ENCODE measurements around the gene KRT28. TPM values are rescaled to one million over a fixed set of nuclear protein-coding genes. Genes with fewer than 3 reads are reported as not detected.

KRT28 gene
- total and polyA plus RNA-seq, 2 of the 8 experiments (the other 6 are each of a cell fraction or from before 2014, with no cell fraction given) = not detected

- no peak overlapping the region for H3K56ac ChIP-seq (replicated peaks; ENCODE audit: insufficient read length, low read depth, low read length)
- H3K27ac ChIP-seq (ENCODE audit: low read depth, low read length) = no peak overlapping the region
- no peak overlapping the region for H3K4ac ChIP-seq (replicated peaks; ENCODE audit: insufficient read length, low read depth, low read length)
- H2BK5ac ChIP-seq (ENCODE audit: low read depth, low read length) = no peak overlapping the region
- no peaks in the 10 kb centered on the region for H4K20me1 ChIP-seq (replicated peaks in 1 of 2; ENCODE audit: control insufficient read depth in 1 of 2, insufficient read depth in 2 of 2, low read length in 2 of 2)
- no peak overlapping the region for H3K18ac ChIP-seq (ENCODE audit: extremely low read depth, low read length)
- FAIRE-seq (no peak), DNase-seq (ENCODE audit: low read depth in 1 of 2, low spot score in 2 of 2) (no peak)
- TF ChIP-seq CREB1 (IDR thresholded peaks at IDR 0.05) (no peak), ZNF274 (IDR thresholded peaks at IDR 0.05; ENCODE audit: borderline replicate concordance, extremely low read depth, low read length) (no peak), BRCA1 (IDR thresholded peaks at IDR 0.05; ENCODE audit: low read depth, low read length) (no peak), TAF1 (IDR thresholded peaks at IDR 0.05; ENCODE audit: low read depth, low read length) (no peak), CTBP2 (IDR thresholded peaks at IDR 0.05; ENCODE audit: borderline replicate concordance, insufficient read depth, insufficient read length, low read length) (no peak), SP1 (IDR thresholded peaks at IDR 0.05; ENCODE audit: low read depth, low read length) (no peak), GABPA (IDR thresholded peaks at IDR 0.05; ENCODE audit: borderline replicate concordance, insufficient read depth, low read length) (no peak), SP2 (IDR thresholded peaks at IDR 0.05; ENCODE audit: low read length) (no peak), KDM1A (IDR thresholded peaks at IDR 0.05; ENCODE audit: borderline replicate concordance, low read length) (no peak), CEBPB (IDR thresholded peaks at IDR 0.05; ENCODE audit: low read depth, low read length) (no peak), SUZ12 (IDR thresholded peaks at IDR 0.05; ENCODE audit: low read length) (no peak), CHD2 (IDR thresholded peaks at IDR 0.05; ENCODE audit: low read length) (no peak)
- H3K14ac ChIP-seq (ENCODE audit: insufficient read length) = no peak overlapping the region
- no peaks in the 10 kb centered on the region for H3K4me1 ChIP-seq (replicated peaks in 1 of 4; ENCODE audit: control insufficient read depth in 3 of 4, insufficient read depth in 4 of 4, low read length in 3 of 4)
- no peak overlapping the region for H2BK20ac ChIP-seq (ENCODE audit: low read length)
- H2AFZ ChIP-seq (ENCODE audit: low read length) = no peak overlapping the region; the same call in 1 of the 2 replicates
- no peak overlapping the region for H2AK5ac ChIP-seq (ENCODE audit: low read depth, low read length)
- no peak overlapping the region for H3K23ac ChIP-seq (ENCODE audit: insufficient read length)
- no peak overlapping the region for H3K4me2 ChIP-seq (ENCODE audit: insufficient read depth in 1 of 2, low read depth in 2 of 2, low read length in 2 of 2)
- H4K91ac ChIP-seq (replicated peaks; ENCODE audit: insufficient read length, low read length) = no peak overlapping the region
- H2BK12ac ChIP-seq (ENCODE audit: low read depth, low read length) = no peak overlapping the region
- no peak overlapping the region for H2BK15ac ChIP-seq (ENCODE audit: low read length)
- peaks cover 0 to 1% (median 0%) of the 10 kb centered on the region in 4 experiments; a peak in 1 of 7 replicates for H3K27me3 ChIP-seq (replicated peaks in 1 of 4; ENCODE audit: control insufficient read depth in 3 of 4, extremely low read depth in 1 of 4, insufficient read depth in 3 of 4, low read length in 3 of 4)
- H3K9me3 ChIP-seq (ENCODE audit: insufficient read depth in 2 of 2, low read depth in 1 of 2, low read length in 1 of 2) = no peaks in the 10 kb centered on the region
- H2BK120ac ChIP-seq (replicated peaks; ENCODE audit: low read depth, low read length) = no peak overlapping the region
- ChIA-PET POLR2A (ENCODE audit: partially characterized antibody) (no interaction called here), CTCF (ENCODE audit: partially characterized antibody) (interaction anchor here (1.5 to 1.6 kb wide), 3 partner anchors 9 to 131 kb away, joined by 3 to 6 read pairs (median 3); no protein-coding TSS in a partner anchor)
- no peak overlapping the region for H3K9ac ChIP-seq (replicated peaks in 1 of 4; ENCODE audit: extremely low read depth in 1 of 4, low read depth in 3 of 4, low read length in 3 of 4)
- WGBS, 2 experiments (ENCODE audit: extremely low coverage in 1 of 2, insufficient coverage in 1 of 2, insufficient read length in 1 of 2, insufficient replicate concordance in 2 of 2, low coverage in 1 of 2, low lambda C conversion rate in 2 of 2, missing lambda C conversion rate in 1 of 2) = 90% methylated on average over 14 of the region's 14 CpGs; no CpG with 5 or more reads in 1 of the 2 experiments
- H3K79me2 ChIP-seq (ENCODE audit: control insufficient read depth in 1 of 2, insufficient read depth in 2 of 2, low read length in 2 of 2) = no peaks in the 10 kb centered on the region
- H3K23me2 ChIP-seq (ENCODE audit: low read depth, low read length) = no peaks in the 10 kb centered on the region; the same call in 1 of the 2 replicates
- no peaks in the 10 kb centered on the region for H3K36me3 ChIP-seq (ENCODE audit: control insufficient read depth in 2 of 4, insufficient read depth in 4 of 4, low read length in 3 of 4)
- no peak overlapping the region for H4K8ac ChIP-seq (ENCODE audit: extremely low read depth, insufficient read depth, low read length)
- no peak overlapping the region for H3K4me3 ChIP-seq (ENCODE audit: extremely low read depth in 1 of 4, insufficient read depth in 2 of 4, low read depth in 3 of 4, low read length in 4 of 4)
- no peaks in the 10 kb centered on the region for H3K79me1 ChIP-seq (ENCODE audit: low read depth, low read length)
- H4K5ac ChIP-seq (ENCODE audit: insufficient read length, low read depth, low read length) = no peak overlapping the region
Measured at GRCh38 chr17:40751065-40751464, 48.7 kb downstream of the KRT28 start.
